CD4-positive, alpha-beta memory T cell (primary cell): Measurements from ENCODE around the gene IL4R. TPM values are rescaled to one million over a fixed set of nuclear protein-coding genes. Genes with fewer than 3 reads are reported as not detected.

ENCODE experiments used
- CTCF ChIA-PET: fragments of 350-600 bp; sonication (Branson Sonifier 250); formaldehyde crosslinking; loops from one replicate; lab custom pipeline; 2021; ENCODE audit warnings: inconsistent platforms; ENCODE audit not compliant: partially characterized antibody; lab: Charles Lee
- POLR2A ChIA-PET: fragments of 350-600 bp; sonication (Branson Sonifier 250); formaldehyde crosslinking; loops from one replicate; lab custom pipeline; 2021; ENCODE audit not compliant: partially characterized antibody; lab: Charles Lee
- DNase-seq, 5 donors: peaks; one replicate each; pipeline versions ENCODE4 v3.0.0 to v3.0.0-alpha.2; 2020 to 2022; ENCODE audit warnings: mixed read lengths in 1 of 5
- H3K27ac ChIP-seq: one replicate; pipeline ENCODE4 v1.7.0; 2013; ENCODE audit warnings: low read depth, low read length
- H3K27me3 ChIP-seq: 2 replicates; pipeline ENCODE4 v1.7.0; 2013; ENCODE audit warnings: mild to moderate bottlenecking, low read length, moderate library complexity; ENCODE audit not compliant: insufficient read depth
- H3K36me3 ChIP-seq: 2 replicates; pipeline ENCODE4 v1.7.0; 2013; ENCODE audit warnings: mild to moderate bottlenecking, low read length, moderate library complexity; ENCODE audit not compliant: insufficient read depth
- H3K4me1 ChIP-seq: 2 replicates; pipeline ENCODE4 v1.7.0; 2013; ENCODE audit warnings: mild to moderate bottlenecking, low read length, moderate library complexity; ENCODE audit not compliant: insufficient read depth
- H3K4me3 ChIP-seq, 2 donors: one replicate each; pipeline ENCODE4 v1.7.0; 2013; ENCODE audit warnings: low read length in 2 of 2, mild to moderate bottlenecking in 1 of 2
- H3K9me3 ChIP-seq, 2 donors: one replicate each; pipeline ENCODE4 v1.7.0; 2013; ENCODE audit warnings: low read length in 2 of 2, control low read depth in 1 of 2; ENCODE audit not compliant: control insufficient read depth in 1 of 2
- H3K27ac Mint-ChIP-seq, 7 donors: one replicate each; pipeline ENCODE4 v1.8.0; 2020 to 2021; ENCODE audit warnings: mixed read lengths in 7 of 7, mild to moderate bottlenecking in 6 of 7, inconsistent platforms in 3 of 7, moderate library complexity in 3 of 7
- H3K27me3 Mint-ChIP-seq, 2 donors: one replicate each; pipeline ENCODE4 v1.8.0; 2020 to 2021; ENCODE audit warnings: mixed read lengths in 2 of 2
- H3K36me3 Mint-ChIP-seq, 2 donors: one replicate each; pipeline ENCODE4 v1.8.0; 2020 to 2021; ENCODE audit warnings: mixed read lengths in 2 of 2, inconsistent platforms in 1 of 2, mild to moderate bottlenecking in 1 of 2
- H3K4me1 Mint-ChIP-seq, 4 donors: one replicate each; pipeline ENCODE4 v1.8.0; 2020 to 2021; ENCODE audit warnings: mixed read lengths in 4 of 4, mild to moderate bottlenecking in 1 of 4
- H3K4me3 Mint-ChIP-seq, 8 donors: one replicate each; pipeline ENCODE4 v1.8.0; 2020 to 2021; ENCODE audit warnings: mixed read lengths in 8 of 8, mild to moderate bottlenecking in 7 of 8, moderate library complexity in 6 of 8, inconsistent platforms in 3 of 8
- H3K9me3 Mint-ChIP-seq, 8 donors: one replicate each; pipeline ENCODE4 v1.8.0; 2020 to 2021; ENCODE audit warnings: mixed read lengths in 8 of 8, mild to moderate bottlenecking in 5 of 8, inconsistent platforms in 3 of 8, moderate library complexity in 1 of 8
- intact Hi-C: fragments of 100-400 bp; cut with micrococcal nuclease; formaldehyde crosslinking; loops from one replicate; pipeline ENCODE4 v1.15.1; 2023
- polyA plus RNA-seq, 2 donors: library from polyadenylated mRNA; unstranded; fragments of 300-500 nt; fragmentation: Illumina TruSeq; gene quantifications; one replicate each; pipeline ENCODE4 v1.2.3, GENCODE V29; 2021
- total RNA-seq, 2 experiments: library from RNA; stranded (reverse); gene quantifications; one replicate each; pipeline ENCODE4 v1.2.3, GENCODE V29; 2021

Gene IL4R
- total and polyA plus RNA-seq, 4 experiments from 2014 or later: 32.6 to 152 (median 104) TPM

- intact Hi-C loops: no loop called here
- H3K27me3 Mint-ChIP-seq: no peaks in the 10 kb centered on the region
- peaks cover 37 to 68% (median 46%) of the 10 kb centered on the region in 4 donors for H3K4me1 Mint-ChIP-seq
- ChIA-PET CTCF (no interaction called here), POLR2A (interaction anchor here (0.6 kb wide), 1 partner anchor 11 kb away, joined by 5 read pairs; no protein-coding TSS in a partner anchor)
- peaks cover 49% of the 10 kb centered on the region for H3K4me1 ChIP-seq
- peaks cover 3% of the 10 kb centered on the region for H3K36me3 ChIP-seq
- peak overlapping the region in 3 of 7 donors; percentile 22 to 66 (median 57) for H3K27ac Mint-ChIP-seq
- no peak overlapping the region for H3K4me3 ChIP-seq
- DNase-seq: no peak
- no peak overlapping the region for H3K27ac ChIP-seq
- H3K4me3 Mint-ChIP-seq: peak overlapping the region in 3 of 8 donors; percentile 6 to 69 (median 29)
- no peaks in the 10 kb centered on the region for H3K27me3 ChIP-seq
- H3K9me3 Mint-ChIP-seq: peaks cover 0 to 4% (median 0%) of the 10 kb centered on the region in 8 donors
- H3K9me3 ChIP-seq: no peaks in the 10 kb centered on the region
- peaks cover 42 to 47% of the 10 kb centered on the region in 2 donors for H3K36me3 Mint-ChIP-seq
Measured at GRCh38 chr16:27413956-27414355, 100.2 kb downstream of the IL4R start.

Other genes starting within 250 kb of the IL4R start
- gene C16orf82, start 247.0 kb upstream of the IL4R start, total RNA-seq: not detected
- gene C16orf82, start 247.0 kb upstream of the IL4R start, polyA plus RNA-seq: not detected
- 10 to 100 TPM; 28.6 to 31.0 TPM for gene KDM8, start 110.4 kb upstream of the IL4R start, total RNA-seq
- gene KDM8, start 110.4 kb upstream of the IL4R start, polyA plus RNA-seq: 1 to 10 TPM; 4.8 to 8.1 TPM
- 10 to 100 TPM; 66.6 to 70.7 TPM for gene NSMCE1, start 45.2 kb upstream of the IL4R start, total RNA-seq
- 100 to 1,000 TPM; 142 to 202 TPM for gene NSMCE1, start 45.2 kb upstream of the IL4R start, polyA plus RNA-seq
- gene IL21R, start 88.2 kb downstream of the IL4R start, total RNA-seq: 10 to 100 TPM; 28.3 to 29.1 TPM
- 10 to 100 TPM; 18.4 to 28.3 TPM for gene IL21R, start 88.2 kb downstream of the IL4R start, polyA plus RNA-seq
- gene GTF3C1, start 235.9 kb downstream of the IL4R start, total RNA-seq: 10 to 100 TPM; 48.9 to 53.1 TPM
- gene GTF3C1, start 235.9 kb downstream of the IL4R start, polyA plus RNA-seq: 10 to 100 TPM in 1 of 2 donors, 1 to 10 TPM in 1; 4.8 to 30.1 TPM
- gene KATNIP, start 236.2 kb downstream of the IL4R start, total RNA-seq: 10 to 100 TPM; 18.4 to 22.9 TPM
- 1 to 10 TPM in 1 of 2 donors, under 1 TPM in 1; 0.31 to 7.4 TPM for gene KATNIP, start 236.2 kb downstream of the IL4R start, polyA plus RNA-seq